Measurements from ENCODE around the gene MIER2. TPM values are rescaled to one million over a fixed set of nuclear protein-coding genes. Genes with fewer than 3 reads are reported as not detected.
A peak's percentile ranks its signal among the peaks of the same experiment; 100 is the strongest.

Gene MIER2
- total RNA-seq, 1 donor from 2014 or later = 32.0 TPM

DNA sequence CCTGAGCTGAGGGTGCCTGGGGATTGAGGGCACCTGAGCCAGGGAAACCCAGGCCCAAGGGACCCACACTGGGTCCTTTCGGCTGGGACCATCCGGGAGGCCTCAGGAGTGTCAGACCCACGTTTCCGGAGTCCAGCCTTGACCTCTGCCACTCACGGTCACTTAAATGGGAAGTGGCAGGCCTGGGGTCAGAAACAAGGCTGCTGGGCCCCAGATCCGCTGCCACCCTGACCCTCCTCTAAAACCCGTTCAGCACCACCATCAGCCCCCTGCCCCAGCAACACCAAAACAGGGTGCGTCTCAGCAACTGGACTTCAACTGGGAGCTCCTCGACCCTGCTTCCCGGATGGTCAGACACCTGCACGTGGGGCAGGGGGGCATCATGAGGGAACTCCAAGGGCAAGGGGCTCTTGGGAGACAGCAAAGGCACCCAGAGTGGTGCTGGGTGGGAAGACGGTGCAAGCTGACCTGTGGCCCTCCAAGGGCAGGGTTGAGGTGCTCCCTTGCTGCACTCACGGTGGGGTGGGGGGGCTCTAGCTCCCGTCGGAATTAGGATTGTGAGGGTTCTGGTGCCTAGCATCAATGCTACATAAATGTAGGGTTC, 52.2 kb downstream of the MIER2 start:
- Mint-ChIP-seq H3K27ac (no peak overlapping the region), H3K4me3 (no peak overlapping the region), H3K36me3 (ENCODE audit: low read depth) (no peaks in the 10 kb centered on the region), H3K9me3 (no peaks in the 10 kb centered on the region), H3K4me1 (peaks cover 2% of the 10 kb centered on the region), H3K27me3 (peaks cover 47% of the 10 kb centered on the region)
- DNase-seq = no peak
- intact Hi-C loops (cut with micrococcal nuclease) = no loop called here

GRCh38 chr19:291561-292280, 52.9 kb downstream of the MIER2 start:
- H3K4me1 Mint-ChIP-seq = peaks cover 2% of the 10 kb centered on the region
- DNase-seq = no peak
- intact Hi-C loops (cut with micrococcal nuclease) = no loop called here
- H3K4me3 Mint-ChIP-seq = no peak overlapping the region
- no peaks in the 10 kb centered on the region for H3K36me3 Mint-ChIP-seq (ENCODE audit: low read depth)
- H3K27me3 Mint-ChIP-seq = peaks cover 47% of the 10 kb centered on the region
- H3K27ac Mint-ChIP-seq = no peak overlapping the region
- H3K9me3 Mint-ChIP-seq = no peaks in the 10 kb centered on the region

DNA sequence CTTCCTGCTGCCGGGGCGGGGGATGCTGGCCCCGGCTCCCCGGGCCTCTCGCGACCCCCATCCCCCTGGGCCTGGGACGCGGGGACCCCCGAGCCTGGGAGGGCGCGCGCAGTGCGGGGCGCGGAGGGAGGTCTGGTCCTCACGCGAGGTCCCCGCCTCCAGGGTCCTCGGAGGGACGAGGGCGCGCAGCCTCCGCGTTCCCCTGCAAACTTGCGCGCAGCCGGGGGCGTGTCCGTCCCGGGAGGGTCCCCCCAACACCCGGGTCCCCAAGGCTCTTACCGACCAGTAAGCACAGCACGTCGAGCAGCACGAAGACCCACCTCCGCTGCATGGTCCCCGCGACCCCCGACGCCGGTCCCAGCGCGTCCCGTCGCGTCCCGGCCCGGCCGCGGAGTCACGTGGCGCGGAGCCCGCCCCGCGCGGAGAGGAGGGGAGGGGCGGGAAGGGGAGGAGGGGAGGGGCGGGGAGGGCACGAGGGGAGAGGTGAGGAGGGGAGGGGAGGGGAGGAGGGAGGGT, 53.5 kb downstream of the MIER2 start, which contains the start of gene PLPP2:
Gene PLPP2, minus strand, starts transcription at position 398 of the 516 bp plus-strand sequence. Its CDS starts 67 bp downstream, at position 331.
- intact Hi-C loops (cut with micrococcal nuclease) = no loop called here
- no peak within 1 kb of the TSS for H3K27ac Mint-ChIP-seq
- no peak for DNase-seq
- H3K36me3 Mint-ChIP-seq (ENCODE audit: low read depth) = no peaks in the 10 kb centered on the region
- no peaks in the 10 kb centered on the region for H3K4me1 Mint-ChIP-seq
- H3K9me3 Mint-ChIP-seq = no peaks in the 10 kb centered on the region
- peaks cover 42% of the 10 kb centered on the region for H3K27me3 Mint-ChIP-seq
- no peak within 1 kb of the TSS for H3K4me3 Mint-ChIP-seq

- Mint-ChIP-seq H3K27me3 (peaks cover 41% of the 10 kb centered on the region), H3K4me1 (no peaks in the 10 kb centered on the region), H3K36me3 (ENCODE audit: low read depth) (no peaks in the 10 kb centered on the region), H3K9me3 (no peaks in the 10 kb centered on the region), H3K4me3 (no peak overlapping the region), H3K27ac (no peak overlapping the region)
- no peak for DNase-seq
- intact Hi-C loops (cut with micrococcal nuclease) = no loop called here
Observed at GRCh38 chr19:290372-291005, 54.1 kb downstream of the MIER2 start.

DNA sequence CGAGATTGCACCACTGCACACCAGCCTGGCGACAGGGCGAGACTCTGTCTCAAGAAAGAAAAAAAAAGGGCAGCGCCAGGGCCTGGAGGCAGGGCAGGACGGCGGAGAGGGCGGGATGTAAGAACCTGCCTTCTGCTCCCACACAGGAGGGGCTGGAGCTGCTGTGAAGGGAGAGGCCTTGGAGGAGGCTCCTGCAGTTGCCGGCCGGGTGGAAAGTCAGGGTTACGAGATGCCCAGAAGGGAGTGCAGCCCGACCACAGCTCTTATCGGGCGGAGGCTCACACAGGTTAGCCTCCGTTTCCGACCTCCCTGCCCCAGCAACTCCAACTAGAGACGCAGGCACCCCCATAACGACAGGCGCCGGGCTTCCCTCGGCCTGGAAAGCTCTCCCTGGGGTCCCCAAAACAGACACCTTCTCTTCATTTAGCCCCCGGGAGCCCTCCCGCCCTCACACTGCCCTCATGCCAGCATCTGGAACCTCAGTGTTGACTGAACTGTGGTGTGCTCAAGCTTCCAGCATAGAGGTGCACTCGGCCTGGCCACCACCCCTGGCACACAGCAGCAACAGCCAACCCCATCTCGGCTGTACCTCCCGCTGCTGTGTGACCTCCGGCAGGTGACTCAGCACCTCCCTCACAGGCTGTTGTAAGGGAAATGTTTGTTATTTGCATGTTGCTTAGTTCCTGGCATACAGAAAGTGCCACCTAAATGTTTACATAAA, 54.8 kb downstream of the MIER2 start:
- intact Hi-C loops (cut with micrococcal nuclease) = no loop called here
- Mint-ChIP-seq H3K27ac (no peak overlapping the region), H3K9me3 (no peaks in the 10 kb centered on the region), H3K4me3 (no peak overlapping the region), H3K4me1 (no peaks in the 10 kb centered on the region), H3K36me3 (ENCODE audit: low read depth) (no peaks in the 10 kb centered on the region), H3K27me3 (peaks cover 40% of the 10 kb centered on the region)
- DNase-seq = peak; percentile 65

- intact Hi-C loops (cut with micrococcal nuclease) = no loop called here
- H3K4me3 Mint-ChIP-seq = no peak overlapping the region
- H3K27ac Mint-ChIP-seq = no peak overlapping the region
- H3K9me3 Mint-ChIP-seq = no peaks in the 10 kb centered on the region
- no peak for DNase-seq
- no peaks in the 10 kb centered on the region for H3K36me3 Mint-ChIP-seq (ENCODE audit: low read depth)
- no peaks in the 10 kb centered on the region for H3K4me1 Mint-ChIP-seq
- H3K27me3 Mint-ChIP-seq = peaks cover 32% of the 10 kb centered on the region
Observed at GRCh38 chr19:288911-289310, 55.7 kb downstream of the MIER2 start.

DNA sequence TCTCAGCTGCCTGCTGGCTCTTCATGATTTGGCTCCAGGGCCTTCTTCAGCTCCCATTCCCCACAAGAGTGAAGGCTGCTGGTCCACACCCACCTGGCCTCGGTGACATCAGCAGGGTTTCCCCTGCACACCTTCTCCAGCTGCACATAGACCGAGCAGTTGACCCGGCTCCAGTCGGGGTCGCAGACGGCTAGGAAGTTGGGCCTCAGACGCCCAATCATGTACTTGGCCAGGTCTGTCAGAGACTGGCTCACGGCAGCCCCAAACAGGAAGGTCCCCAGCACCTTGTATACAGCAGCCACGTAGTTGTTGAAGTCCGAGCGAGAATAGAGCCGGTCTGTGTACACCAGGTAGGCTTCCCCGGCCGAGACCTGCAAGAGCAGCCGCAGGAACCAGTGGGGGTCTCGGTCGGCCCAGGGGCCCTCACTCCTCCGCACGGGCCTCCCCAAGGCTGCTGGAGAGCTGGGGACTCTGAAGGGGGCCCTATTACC, 57.2 kb downstream of the MIER2 start:
- no peaks in the 10 kb centered on the region for H3K36me3 Mint-ChIP-seq (ENCODE audit: low read depth)
- H3K9me3 Mint-ChIP-seq = no peaks in the 10 kb centered on the region
- no peaks in the 10 kb centered on the region for H3K4me1 Mint-ChIP-seq
- H3K4me3 Mint-ChIP-seq = no peak overlapping the region
- intact Hi-C loops (cut with micrococcal nuclease) = no loop called here
- peaks cover 20% of the 10 kb centered on the region for H3K27me3 Mint-ChIP-seq
- DNase-seq = no peak
- no peak overlapping the region for H3K27ac Mint-ChIP-seq

DNA sequence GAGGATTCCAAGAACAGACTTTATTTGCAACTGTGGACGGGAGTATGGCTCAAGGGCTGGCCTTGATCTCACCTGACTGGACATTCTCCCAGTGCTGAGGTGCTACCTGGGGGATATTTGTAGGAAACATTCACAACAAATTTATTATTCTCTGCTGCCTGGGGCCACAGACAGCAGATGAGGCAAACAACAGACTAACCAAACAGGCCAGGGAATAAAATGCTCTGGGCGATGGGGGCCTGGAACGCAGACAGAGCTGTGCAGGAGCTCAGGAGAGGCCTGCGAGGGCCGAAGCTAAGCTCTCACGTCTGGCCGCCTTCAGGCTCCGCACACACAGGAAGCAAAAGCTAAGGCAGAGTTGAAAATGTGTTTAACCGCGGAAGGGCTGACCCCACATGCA, 61.2 kb downstream of the MIER2 start:
- Mint-ChIP-seq H3K9me3 (no peaks in the 10 kb centered on the region), H3K27me3 (no peaks in the 10 kb centered on the region), H3K4me3 (no peak overlapping the region), H3K4me1 (no peaks in the 10 kb centered on the region), H3K36me3 (ENCODE audit: low read depth) (no peaks in the 10 kb centered on the region), H3K27ac (no peak overlapping the region)
- intact Hi-C loops (cut with micrococcal nuclease) = no loop called here
- no peak for DNase-seq

- H3K27ac Mint-ChIP-seq = no peak overlapping the region
- H3K4me3 Mint-ChIP-seq = no peak overlapping the region
- no peaks in the 10 kb centered on the region for H3K4me1 Mint-ChIP-seq
- intact Hi-C loops (cut with micrococcal nuclease) = no loop called here
- no peaks in the 10 kb centered on the region for H3K9me3 Mint-ChIP-seq
- no peaks in the 10 kb centered on the region for H3K36me3 Mint-ChIP-seq (ENCODE audit: low read depth)
- DNase-seq = no peak
- peaks cover 1% of the 10 kb centered on the region for H3K27me3 Mint-ChIP-seq
Observed at GRCh38 chr19:282501-282900, 62.1 kb downstream of the MIER2 start.

GRCh38 chr19:281992-282391, 62.6 kb downstream of the MIER2 start:
- no peak for DNase-seq
- Mint-ChIP-seq H3K36me3 (ENCODE audit: low read depth) (no peaks in the 10 kb centered on the region), H3K27me3 (peaks cover 6% of the 10 kb centered on the region), H3K4me3 (no peak overlapping the region), H3K4me1 (no peaks in the 10 kb centered on the region), H3K27ac (no peak overlapping the region), H3K9me3 (no peaks in the 10 kb centered on the region)
- intact Hi-C loops (cut with micrococcal nuclease) = no loop called here

DNA sequence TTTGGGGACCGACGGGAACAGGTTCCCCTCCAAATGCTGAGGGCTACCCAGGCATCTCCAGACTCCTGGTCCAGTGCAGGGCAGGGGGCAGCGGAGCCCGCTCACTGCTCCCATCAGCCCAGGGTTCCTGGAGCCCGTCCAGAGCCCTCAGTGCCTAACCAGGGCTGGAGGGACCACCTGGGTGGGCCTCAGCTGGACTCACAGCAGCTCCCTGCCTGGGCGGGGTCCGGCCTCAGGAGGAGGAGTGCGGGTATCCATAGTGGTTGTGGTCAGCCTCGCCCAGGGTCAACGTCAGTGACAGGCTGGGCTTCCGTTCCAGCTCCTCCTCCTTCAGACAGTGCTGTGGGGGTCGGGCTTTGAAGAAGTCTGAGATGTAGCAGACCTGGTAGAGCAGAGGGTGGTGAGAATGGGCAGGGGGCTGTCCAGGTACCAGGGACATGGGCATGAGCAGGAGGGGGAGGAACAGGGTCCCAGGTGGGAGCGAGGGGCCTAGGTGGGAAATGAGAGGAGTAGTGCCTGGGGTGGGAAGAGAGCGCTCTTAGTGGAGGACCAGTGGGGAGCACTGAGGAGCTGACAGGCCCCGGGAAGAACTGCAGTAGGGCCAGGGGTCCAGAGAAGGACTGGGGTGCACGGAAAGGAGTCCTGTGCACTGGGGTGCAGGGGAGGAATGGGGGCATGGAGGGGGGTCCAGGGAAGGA, 63.3 kb downstream of the MIER2 start:
- Mint-ChIP-seq H3K9me3 (no peaks in the 10 kb centered on the region), H3K36me3 (ENCODE audit: low read depth) (no peaks in the 10 kb centered on the region), H3K4me1 (no peaks in the 10 kb centered on the region), H3K4me3 (no peak overlapping the region), H3K27me3 (peaks cover 6% of the 10 kb centered on the region), H3K27ac (no peak overlapping the region)
- intact Hi-C loops (cut with micrococcal nuclease) = no loop called here
- no peak for DNase-seq

DNA sequence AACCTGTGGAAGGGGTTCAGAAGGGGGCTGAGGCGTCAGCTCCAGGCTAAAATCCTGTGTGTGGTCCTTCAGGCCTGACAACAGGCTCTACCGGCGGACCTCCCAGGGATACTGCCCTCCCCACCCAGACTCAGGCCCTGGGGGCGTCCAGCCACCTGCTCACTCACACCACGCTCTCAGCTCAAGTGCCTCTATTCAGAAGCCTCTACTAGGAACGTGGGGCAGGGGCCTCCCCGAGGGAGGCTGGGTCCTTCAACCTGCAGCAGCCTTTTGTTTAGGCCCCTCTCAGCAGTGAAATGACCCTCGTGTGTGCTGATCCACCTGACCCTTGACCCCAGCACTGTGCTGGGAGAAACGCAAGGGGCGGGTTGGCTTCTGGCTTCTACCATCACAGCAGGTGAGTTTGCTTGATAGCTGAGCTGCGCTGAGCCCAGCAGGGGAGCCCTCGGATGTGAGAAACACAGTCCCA, 64.0 kb downstream of the MIER2 start:
- no peak overlapping the region for H3K27ac Mint-ChIP-seq
- H3K4me3 Mint-ChIP-seq = no peak overlapping the region
- H3K4me1 Mint-ChIP-seq = no peaks in the 10 kb centered on the region
- intact Hi-C loops (cut with micrococcal nuclease) = no loop called here
- H3K36me3 Mint-ChIP-seq (ENCODE audit: low read depth) = no peaks in the 10 kb centered on the region
- no peak for DNase-seq
- H3K27me3 Mint-ChIP-seq = peaks cover 6% of the 10 kb centered on the region
- no peaks in the 10 kb centered on the region for H3K9me3 Mint-ChIP-seq

DNA sequence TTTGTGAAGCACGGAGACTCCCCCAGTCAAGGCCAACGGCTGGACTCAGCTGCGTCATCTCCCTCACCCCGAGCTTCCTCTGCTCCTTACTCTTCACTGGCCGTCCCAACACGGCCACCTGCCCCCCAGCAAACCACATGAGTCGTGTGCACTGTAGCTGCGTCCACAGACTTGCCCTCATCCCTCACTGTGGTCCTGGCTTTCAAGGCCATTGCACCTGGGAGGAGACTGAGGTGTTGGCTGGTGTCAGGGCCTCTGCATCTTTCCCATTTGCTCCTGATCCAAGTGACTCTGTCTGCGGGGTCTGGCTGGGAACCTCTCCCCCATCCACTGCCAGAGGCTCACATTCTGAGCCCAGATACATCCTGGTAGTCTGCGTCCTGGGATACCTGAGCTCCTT, 64.9 kb downstream of the MIER2 start:
- Mint-ChIP-seq H3K27ac (no peak overlapping the region), H3K36me3 (ENCODE audit: low read depth) (no peaks in the 10 kb centered on the region), H3K4me1 (no peaks in the 10 kb centered on the region), H3K4me3 (no peak overlapping the region), H3K9me3 (no peaks in the 10 kb centered on the region), H3K27me3 (peaks cover 6% of the 10 kb centered on the region)
- no peak for DNase-seq
- intact Hi-C loops (cut with micrococcal nuclease) = no loop called here

Measured in activated CD4-positive, alpha-beta T cell treated with anti-CD3 and anti-CD28 coated beads, Interleukin-2, amount 10 ng/mL, durations not matched to agents 24 days and 14 days (primary cell).